Transverse colon (tissue), 4 donors: ENCODE data around the gene SLC38A4. TPM values are rescaled to one million over a fixed set of nuclear protein-coding genes. Genes with fewer than 3 reads are reported as not detected.
"Not testable (repeated sequence)": the region's sequence is repeated elsewhere in the genome, so short reads cannot be mapped to it uniquely, and the experiment has no call there.

Source experiments
- DNase-seq: peaks from one replicate; pipeline ENCODE4 v3.0.0-alpha.2; 2019
- H3K27ac ChIP-seq, 4 donors: fragments of 200-600 bp; sonication (generic); 2 replicates each; pipeline ENCODE4 v1.5.1; 2016 to 2018; ENCODE audit warnings: inconsistent platforms in 4 of 4
- H3K27me3 ChIP-seq: fragments of 200-600 bp; sonication (generic); 2 replicates; pipeline ENCODE4 v1.5.1; 2017; ENCODE audit warnings: inconsistent platforms
- H3K36me3 ChIP-seq, 4 donors: fragments of 200-600 bp; sonication (generic); 2 replicates each; pipeline ENCODE4 v1.5.1; 2017 to 2019; ENCODE audit warnings: inconsistent platforms in 4 of 4
- H3K4me1 ChIP-seq, 4 donors: fragments of 200-600 bp; sonication (generic); 2 replicates each; pipeline ENCODE4 v1.5.1; 2017 to 2020; ENCODE audit warnings: inconsistent platforms in 4 of 4
- H3K4me3 ChIP-seq, 4 donors: fragments of 200-600 bp; sonication (generic); 1 replicate in 1 of 4; 2 replicates in 3 of 4; pipeline versions ENCODE4 v1.5.1 to v1.6.1; 2017 to 2019; ENCODE audit warnings: inconsistent platforms in 4 of 4
- H3K9me3 ChIP-seq, 2 donors: fragments of 200-600 bp; sonication (generic); 2 replicates each; pipeline ENCODE4 v1.5.1; 2017 to 2019; ENCODE audit warnings: inconsistent platforms in 2 of 2
- CTCF ChIP-seq, 5 experiments: fragments of 200-600 bp in 3 of 5; fragments of 450-650 bp in 2 of 5; sonication (generic) in 3 of 5; IDR thresholded peaks; 1 replicate in 2 of 5; 2 replicates in 3 of 5; pipeline ENCODE4 v1.5.1; 2016 to 2017; ENCODE audit warnings: antibody characterized with exemption in 5 of 5, inconsistent platforms in 3 of 5, mild to moderate bottlenecking in 2 of 5, moderate library complexity in 1 of 5
- EP300 ChIP-seq: sonication (generic); formaldehyde crosslinking; IDR thresholded peaks from one replicate; pipeline ENCODE4 v1.6.1; 2017; ENCODE audit warnings: antibody characterized with exemption, low read depth
- POLR2A ChIP-seq: fragments of 450-650 bp; IDR thresholded peaks from one replicate; pipeline ENCODE4 v1.6.1; 2016; ENCODE audit warnings: antibody characterized with exemption, mild to moderate bottlenecking, moderate library complexity
- POLR2AphosphoS5 ChIP-seq, 3 donors: sonication (generic); formaldehyde crosslinking; IDR thresholded peaks; one replicate each; pipeline ENCODE4 v1.6.1; 2016; ENCODE audit warnings: antibody characterized with exemption in 3 of 3
- WGBS, 2 donors: methylation state at CpG; one replicate each; pipeline ENCODE4 v1.1.5; 2018; ENCODE audit warnings: low coverage in 1 of 2; 5-methylcytosine and 5-hydroxymethylcytosine counted together
- in situ Hi-C, 4 donors: fragments of 200-750 bp; cut with MboI; loops; one replicate each; pipeline versions ENCODE4 v1.15.0 to v1.15.1; 2017; ENCODE audit warnings: low sequenced_read_pairs in 3 of 4, low pct_ligation_motif_present in 1 of 4, low pct_unique_long_range_greater_than_20kb in 1 of 4
- intact Hi-C: fragments of 100-400 bp; cut with DNase I; formaldehyde crosslinking; loops from one replicate; pipeline ENCODE4 v1.15.1; 2023; ENCODE audit warnings: low total_unique reads
- total RNA-seq, 4 donors: library from RNA; depleted of rRNA; stranded (reverse); fragments of >200 nt; gene quantifications; one replicate each; pipeline ENCODE4 v1.1.0, GENCODE V29; 2016

SLC38A4 gene
- total RNA-seq, 4 donors from 2014 or later, result 2.2 to 19.7 (median 6.7) TPM

- Histone ChIP-seq H3K36me3 (no peaks in the 10 kb centered on the region), H3K9me3 (peaks cover 0 to 9% of the 10 kb centered on the region in 2 donors), H3K27ac (no peak overlapping the region), H3K4me1 (no peaks in the 10 kb centered on the region), H3K27me3 (no peaks in the 10 kb centered on the region), H3K4me3 (no peak overlapping the region)
- in situ Hi-C loops (no loop called here), intact Hi-C loops (no loop called here)
- DNase-seq, result no peak
- TF ChIP-seq EP300, result no peak
- TF ChIP-seq POLR2AphosphoS5 (IDR thresholded peaks at IDR 0.05), result no peak
- TF ChIP-seq POLR2A, result no peak
- TF ChIP-seq CTCF (IDR thresholded peaks at IDR 0.05), result no peak
Observed at GRCh38 chr12:46865311-46865710, 39.5 kb upstream of the SLC38A4 start.

- peaks cover 11 to 12% of the 10 kb centered on the region in 2 donors for H3K9me3 ChIP-seq
- in situ Hi-C loops, result no loop called here
- DNase-seq, result no peak
- WGBS, 2 donors, result 88 to 89% methylated on average over 4 of the region's 4 CpGs
- H3K27ac ChIP-seq, result peak overlapping the region in 2 of 4 donors; percentile 30 to 41
- no peak for TF ChIP-seq POLR2AphosphoS5 (IDR thresholded peaks at IDR 0.05)
- no peak for TF ChIP-seq CTCF (IDR thresholded peaks at IDR 0.05)
- TF ChIP-seq POLR2A, result no peak
- TF ChIP-seq EP300, result no peak
- intact Hi-C loops, result no loop called here
- no peaks in the 10 kb centered on the region for H3K27me3 ChIP-seq
- H3K36me3 ChIP-seq, result no peaks in the 10 kb centered on the region
- no peaks in the 10 kb centered on the region for H3K4me1 ChIP-seq
- no peak overlapping the region for H3K4me3 ChIP-seq
Observed at GRCh38 chr12:46858368-46858767, 32.6 kb upstream of the SLC38A4 start.

DNA sequence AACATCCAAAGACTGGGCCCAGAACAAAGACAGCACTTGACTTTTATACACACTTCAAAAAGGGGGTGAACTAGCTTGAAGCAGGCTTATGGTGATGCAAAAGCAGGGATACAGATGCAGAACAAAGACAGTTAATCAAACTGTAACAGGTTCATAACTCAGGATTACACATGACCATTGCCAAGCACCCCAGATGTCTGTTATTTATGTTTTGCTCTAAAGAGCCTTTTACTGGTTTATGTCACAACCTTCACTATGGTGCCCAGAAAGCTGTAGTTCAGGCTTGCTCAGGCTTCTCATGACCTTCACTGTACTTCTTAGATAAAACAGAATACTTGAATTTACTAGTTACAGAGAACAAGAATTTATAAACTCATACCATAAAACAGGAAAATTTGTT lies 31.7 kb upstream of the SLC38A4 start:
- no peak for DNase-seq
- peak; percentile 58 to 77 (median 62) for TF ChIP-seq POLR2AphosphoS5 (IDR thresholded peaks at IDR 0.05)
- no peak for TF ChIP-seq CTCF (IDR thresholded peaks at IDR 0.05)
- in situ Hi-C loops (no loop called here), intact Hi-C loops (no loop called here)
- H3K27me3 ChIP-seq, result no peaks in the 10 kb centered on the region
- no peak overlapping the region for H3K4me3 ChIP-seq
- H3K4me1 ChIP-seq, result no peaks in the 10 kb centered on the region
- H3K27ac ChIP-seq, result peak overlapping the region in 2 of 4 donors; percentile 30 to 41
- H3K9me3 ChIP-seq, result peaks cover 11 to 12% of the 10 kb centered on the region in 2 donors
- H3K36me3 ChIP-seq, result no peaks in the 10 kb centered on the region

DNA sequence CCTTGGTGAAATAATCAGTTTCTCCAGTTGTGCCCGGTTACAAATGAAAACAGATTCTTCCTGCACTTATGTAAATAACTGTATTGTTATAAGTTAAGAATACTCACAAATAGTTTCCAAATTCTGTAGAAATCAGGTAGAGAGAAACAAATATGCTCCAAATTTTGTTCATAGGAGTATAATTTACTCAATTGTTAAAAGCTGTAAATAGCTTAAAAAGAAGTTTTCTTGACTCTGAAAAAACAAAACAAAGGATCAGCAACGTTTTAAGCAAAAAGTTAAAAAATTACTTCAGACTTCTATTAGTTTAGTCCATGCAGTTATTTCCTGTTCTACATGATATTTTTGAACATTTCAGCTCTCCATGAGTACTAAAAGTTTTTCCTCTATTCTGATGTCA lies 30.0 kb upstream of the SLC38A4 start:
- no peaks in the 10 kb centered on the region for H3K4me1 ChIP-seq
- H3K27me3 ChIP-seq, result no peaks in the 10 kb centered on the region
- WGBS, 2 donors, result 61 to 66% methylated on average over 2 of the region's 2 CpGs
- H3K9me3 ChIP-seq, result peaks cover 11 to 12% of the 10 kb centered on the region in 2 donors
- TF ChIP-seq EP300, result no peak
- TF ChIP-seq CTCF (IDR thresholded peaks at IDR 0.05), result no peak
- TF ChIP-seq POLR2A, result no peak
- TF ChIP-seq POLR2AphosphoS5 (IDR thresholded peaks at IDR 0.05), result no peak
- H3K36me3 ChIP-seq, result no peaks in the 10 kb centered on the region
- no peak for DNase-seq
- H3K4me3 ChIP-seq, result no peak overlapping the region
- intact Hi-C loops (no loop called here), in situ Hi-C loops (no loop called here)
- H3K27ac ChIP-seq, result no peak overlapping the region

GRCh38 chr12:46854188-46854587 lies 28.4 kb upstream of the SLC38A4 start:
- DNase-seq, intact Hi-C loops, H3K4me1 ChIP-seq, in situ Hi-C loops, H3K4me3 ChIP-seq, H3K27me3 ChIP-seq, H3K27ac ChIP-seq, H3K36me3 ChIP-seq: not testable (repeated sequence)
- H3K9me3 ChIP-seq, result peaks cover 11 to 12% of the 10 kb centered on the region in 2 donors

DNA sequence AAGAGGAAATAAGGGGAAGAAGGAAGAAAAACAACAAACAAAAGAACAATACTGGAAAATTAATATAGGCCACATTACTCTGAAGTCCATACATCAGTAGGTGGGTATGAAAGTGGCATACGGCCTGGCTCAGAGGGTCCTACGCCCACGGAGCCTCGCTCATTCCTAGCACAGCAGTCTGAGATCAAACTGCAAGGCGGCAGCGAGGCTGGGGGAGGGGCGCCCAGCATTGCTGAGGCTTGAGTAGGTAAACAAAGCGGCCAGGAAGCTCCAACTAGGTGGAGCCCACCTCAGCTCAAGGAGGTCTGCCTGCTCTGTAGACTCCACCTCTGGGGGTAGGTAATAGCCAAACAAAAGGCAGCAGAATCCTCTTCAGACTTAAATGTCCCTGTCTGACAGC lies 23.0 kb upstream of the SLC38A4 start:
- in situ Hi-C loops, H3K27ac ChIP-seq, intact Hi-C loops, H3K36me3 ChIP-seq, DNase-seq, H3K27me3 ChIP-seq, H3K4me3 ChIP-seq, H3K9me3 ChIP-seq, H3K4me1 ChIP-seq: not testable (repeated sequence)
- WGBS, 2 donors, result 78 to 87% methylated on average over 8 of the region's 8 CpGs
